Muscle layer of duodenum (tissue), 2 donors: ENCODE results near the gene ADARB1.

Source experiments
- H3K27ac ChIP-seq: one replicate; pipeline ENCODE4 v1.7.0; 2013; ENCODE audit warnings: mild to moderate bottlenecking, low read length
- H3K27me3 ChIP-seq: one replicate; pipeline ENCODE4 v1.7.0; 2013; ENCODE audit warnings: low read depth, mild to moderate bottlenecking, control low read depth, low read length
- H3K36me3 ChIP-seq, 2 donors: one replicate each; pipeline ENCODE4 v1.7.0; 2013; ENCODE audit warnings: low read length in 2 of 2, control low read depth in 1 of 2, mild to moderate bottlenecking in 1 of 2; ENCODE audit not compliant: insufficient read depth in 2 of 2, control insufficient read depth in 1 of 2
- H3K4me1 ChIP-seq, 2 donors: one replicate each; pipeline ENCODE4 v1.7.0; 2013; ENCODE audit warnings: low read length in 2 of 2, mild to moderate bottlenecking in 2 of 2, control low read depth in 1 of 2, moderate library complexity in 1 of 2; ENCODE audit not compliant: insufficient read depth in 2 of 2, control insufficient read depth in 1 of 2
- H3K4me3 ChIP-seq, 2 donors: one replicate each; pipeline ENCODE4 v1.7.0; 2013; ENCODE audit warnings: low read length in 2 of 2, low read depth in 1 of 2, mild to moderate bottlenecking in 1 of 2
- H3K9me3 ChIP-seq, 2 donors: one replicate each; pipeline ENCODE4 v1.7.0; 2013; ENCODE audit warnings: low read length in 2 of 2, control low read depth in 1 of 2, mild to moderate bottlenecking in 1 of 2; ENCODE audit not compliant: control insufficient read depth in 1 of 2
- donor health status: healthy.

Gene ADARB1

DNA sequence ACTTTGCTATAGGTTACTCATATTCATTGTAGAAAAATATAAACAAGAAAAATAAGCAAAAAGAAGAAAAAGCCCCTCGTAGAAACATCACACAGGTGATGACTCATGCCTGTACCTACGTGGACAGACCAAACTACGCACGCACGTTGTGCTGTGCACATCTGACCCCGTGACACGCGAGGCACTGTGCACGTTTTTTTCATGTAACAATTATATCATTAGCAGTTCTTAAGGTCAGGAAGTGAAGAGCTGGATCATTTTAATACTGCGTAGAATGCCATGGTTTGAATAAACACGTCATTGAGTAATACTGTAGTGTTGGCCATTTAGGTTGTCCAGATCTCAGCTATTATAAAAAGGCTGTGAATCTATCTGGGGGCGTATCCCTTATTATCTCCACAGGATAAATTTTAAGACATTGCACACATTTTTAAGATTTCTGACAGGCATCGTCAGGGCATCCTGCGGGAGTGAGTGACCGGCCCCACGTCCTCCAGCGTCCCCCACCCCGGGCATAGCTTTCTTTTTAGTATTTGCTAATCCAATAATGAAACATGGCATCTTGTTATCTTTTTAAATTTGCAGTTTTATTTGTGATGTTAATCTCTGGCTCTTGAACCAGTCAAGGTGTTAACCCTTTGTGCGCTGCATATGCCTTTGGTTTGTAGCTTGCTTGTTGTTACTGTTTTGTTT, 23.4 kb upstream of the ADARB1 start:
- no peaks in the 10 kb centered on the region for H3K4me1 ChIP-seq
- H3K27ac ChIP-seq = no peak overlapping the region
- H3K4me3 ChIP-seq = no peak overlapping the region

DNA sequence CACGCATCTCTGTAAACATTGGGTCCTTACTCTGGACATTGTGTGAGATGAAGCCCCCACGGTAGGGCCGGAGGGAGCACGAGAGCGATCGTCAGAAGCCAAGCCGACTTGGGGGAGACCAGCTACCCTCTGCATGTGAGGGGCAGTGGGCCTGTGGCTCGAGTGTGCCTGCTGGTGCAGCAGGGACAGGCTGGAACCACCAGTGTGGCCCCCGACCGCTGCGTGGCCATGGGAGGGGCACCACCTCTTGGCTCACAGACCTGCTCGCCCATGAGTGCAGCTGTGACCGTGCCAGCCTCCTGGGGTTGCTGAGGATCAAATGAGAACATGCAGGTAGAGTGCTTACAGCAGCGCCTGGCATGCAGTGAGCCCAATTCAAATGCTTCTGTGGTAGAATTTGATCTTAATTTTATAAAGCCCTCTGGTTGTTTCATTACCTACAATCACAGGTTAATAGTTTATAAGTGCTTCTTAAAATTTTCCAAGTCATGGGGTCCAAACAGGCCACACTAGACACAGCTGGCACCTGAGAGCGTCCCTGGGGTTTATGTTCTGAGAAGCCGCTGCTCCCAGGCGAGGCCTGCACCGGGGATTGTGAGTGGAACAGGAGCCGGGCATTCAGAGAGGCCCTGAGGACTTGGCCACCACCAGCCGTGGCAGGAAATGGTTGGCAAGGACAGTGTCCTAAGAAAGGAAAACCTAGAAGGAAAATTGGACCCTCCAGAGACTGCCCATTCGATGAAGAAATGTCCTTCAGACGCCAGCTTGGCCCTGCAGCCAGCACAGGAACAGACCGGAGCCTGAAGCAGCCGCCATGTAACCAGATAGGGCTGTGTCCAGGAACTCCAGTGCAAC, 22.6 kb upstream of the ADARB1 start:
- H3K27me3 ChIP-seq = peaks cover 4% of the 10 kb centered on the region
- H3K4me1 ChIP-seq = no peaks in the 10 kb centered on the region
- H3K4me3 ChIP-seq = no peak overlapping the region
- H3K36me3 ChIP-seq = no peaks in the 10 kb centered on the region
- H3K27ac ChIP-seq = no peak overlapping the region
- H3K9me3 ChIP-seq = peaks cover 0 to 5% of the 10 kb centered on the region in 2 donors

More for the DNA sequence above, 23.4 kb upstream of the ADARB1 start:
- Histone ChIP-seq H3K27me3 (peaks cover 4% of the 10 kb centered on the region), H3K9me3 (peaks cover 0 to 9% of the 10 kb centered on the region in 2 donors), H3K36me3 (no peaks in the 10 kb centered on the region)

DNA sequence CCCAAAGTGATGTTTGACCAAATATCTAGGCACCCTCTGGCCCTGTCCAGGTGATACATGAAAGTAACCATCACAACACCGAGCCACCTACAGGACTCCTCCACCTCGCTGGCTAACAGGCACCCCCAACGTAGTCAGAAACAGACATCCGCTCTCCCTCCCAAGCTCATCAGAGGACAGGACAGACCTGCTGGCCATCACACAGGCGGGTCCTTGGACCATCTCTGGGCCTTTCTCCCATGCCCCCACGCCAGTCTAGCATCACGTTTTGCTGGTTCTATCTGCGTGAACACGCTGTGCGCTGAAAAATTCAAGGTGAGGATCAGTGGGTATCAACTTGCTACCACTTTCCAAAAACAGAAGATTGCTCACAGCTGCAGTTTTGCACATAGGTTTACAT, 21.4 kb upstream of the ADARB1 start:
- Histone ChIP-seq H3K9me3 (no peaks in the 10 kb centered on the region), H3K4me1 (no peaks in the 10 kb centered on the region), H3K27me3 (peaks cover 4% of the 10 kb centered on the region), H3K36me3 (no peaks in the 10 kb centered on the region), H3K4me3 (no peak overlapping the region), H3K27ac (no peak overlapping the region)

DNA sequence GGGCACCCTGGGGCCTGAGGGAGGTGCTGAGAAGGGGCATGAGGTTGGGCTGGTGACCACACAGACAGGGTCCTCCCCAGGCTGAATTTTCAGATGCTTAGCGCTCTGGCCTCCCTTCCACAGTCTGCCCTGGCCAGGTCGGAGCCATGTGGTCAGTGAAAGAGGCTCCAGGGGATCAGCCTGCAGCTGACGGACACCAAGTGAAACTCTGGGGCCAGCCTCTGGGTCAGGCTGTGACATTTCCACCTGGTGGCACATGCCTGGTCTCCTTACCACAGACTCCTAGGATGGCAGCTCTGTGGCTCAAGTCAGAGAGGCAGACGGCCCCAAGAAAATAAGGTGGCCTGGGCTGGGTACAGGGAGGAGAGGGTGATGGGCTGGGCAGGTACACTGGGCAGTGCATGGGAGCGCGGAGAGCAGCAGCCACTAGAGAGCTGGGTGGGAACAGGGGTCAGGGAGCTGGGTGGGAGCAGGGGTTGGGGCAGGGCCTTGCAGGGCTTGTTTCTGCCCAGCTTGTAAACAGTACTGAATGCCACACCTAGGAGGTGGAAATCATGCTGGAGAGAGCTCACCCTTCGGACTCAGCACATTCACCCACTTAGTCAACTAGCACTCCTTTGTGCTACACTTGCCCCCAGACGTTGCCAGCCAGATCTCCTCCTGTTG, 20.7 kb upstream of the ADARB1 start:
- Histone ChIP-seq H3K4me1 (no peaks in the 10 kb centered on the region), H3K27ac (no peak overlapping the region), H3K27me3 (peaks cover 4% of the 10 kb centered on the region), H3K36me3 (no peaks in the 10 kb centered on the region), H3K9me3 (no peaks in the 10 kb centered on the region), H3K4me3 (no peak overlapping the region)

DNA sequence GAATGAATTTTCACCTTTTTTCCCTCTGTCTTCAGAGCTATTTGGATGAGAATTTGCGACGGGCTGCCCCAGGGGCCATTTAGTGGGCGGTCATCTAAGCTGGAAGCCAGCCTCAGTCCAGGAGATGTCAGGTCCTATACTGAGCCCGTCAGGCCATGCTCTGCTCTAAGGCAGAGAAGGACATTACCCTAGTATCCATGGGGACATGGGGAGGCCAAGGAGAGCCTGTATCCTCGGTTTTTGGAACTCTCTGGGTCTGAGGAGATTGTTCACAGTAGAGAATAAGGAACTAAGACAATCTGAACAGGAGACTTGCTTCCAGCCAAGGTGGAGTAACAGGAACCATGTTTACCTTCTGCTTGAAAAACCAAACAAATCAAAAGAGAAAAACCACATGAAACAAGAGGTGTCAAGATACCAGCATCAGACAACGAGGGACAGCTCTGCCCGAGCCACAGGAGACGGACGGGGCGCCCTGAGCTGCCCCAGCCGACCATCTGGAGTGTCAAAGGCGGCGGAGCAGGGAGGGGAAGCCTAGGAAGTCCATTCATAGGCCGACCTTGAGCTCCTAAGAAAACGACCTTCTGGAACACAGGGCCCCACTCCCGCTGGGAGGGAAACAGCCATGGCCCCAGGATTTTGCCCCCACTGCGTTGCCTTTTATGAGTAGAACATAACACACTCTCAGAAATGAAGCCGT, 20.0 kb upstream of the ADARB1 start:
- Histone ChIP-seq H3K27ac (no peak overlapping the region), H3K4me3 (no peak overlapping the region), H3K27me3 (peaks cover 4% of the 10 kb centered on the region), H3K4me1 (no peaks in the 10 kb centered on the region), H3K36me3 (no peaks in the 10 kb centered on the region), H3K9me3 (no peaks in the 10 kb centered on the region)

DNA sequence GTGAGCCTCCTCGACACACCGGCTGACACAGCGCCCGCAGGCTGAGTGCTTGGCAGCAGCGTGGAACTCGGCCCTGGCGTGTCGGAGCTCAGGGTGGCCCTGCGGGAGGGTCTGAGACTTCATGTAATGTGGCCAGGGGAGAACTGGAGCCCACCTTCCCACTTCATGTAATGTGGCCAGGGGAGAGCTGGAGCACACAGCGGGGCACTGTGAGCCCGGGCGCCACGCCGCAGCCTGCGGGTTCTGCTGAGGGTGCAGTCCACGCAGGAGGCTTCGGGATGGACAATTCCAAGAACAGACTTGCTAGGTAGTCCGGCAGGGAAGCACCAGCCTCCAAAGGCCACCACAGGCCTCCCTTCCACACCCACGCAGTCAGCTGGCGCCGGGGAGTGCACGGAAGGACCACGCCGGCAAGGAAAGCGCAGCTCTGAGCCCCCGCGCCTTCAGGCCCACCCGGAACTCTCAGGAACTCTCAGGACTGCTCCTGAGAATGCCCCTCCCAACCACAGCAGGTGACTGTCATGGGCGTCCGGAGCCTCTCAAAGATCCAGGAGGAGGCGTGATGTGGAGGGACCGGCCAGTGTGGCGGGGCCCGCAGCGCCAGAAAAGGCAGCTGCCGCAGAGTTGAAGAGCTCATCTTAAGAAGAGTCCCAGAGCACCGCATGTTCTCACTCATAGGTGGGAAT, 19.3 kb upstream of the ADARB1 start:
- Histone ChIP-seq H3K9me3 (no peaks in the 10 kb centered on the region), H3K36me3 (no peaks in the 10 kb centered on the region), H3K4me3 (no peak overlapping the region), H3K27ac (no peak overlapping the region), H3K4me1 (no peaks in the 10 kb centered on the region), H3K27me3 (peaks cover 4% of the 10 kb centered on the region)

DNA sequence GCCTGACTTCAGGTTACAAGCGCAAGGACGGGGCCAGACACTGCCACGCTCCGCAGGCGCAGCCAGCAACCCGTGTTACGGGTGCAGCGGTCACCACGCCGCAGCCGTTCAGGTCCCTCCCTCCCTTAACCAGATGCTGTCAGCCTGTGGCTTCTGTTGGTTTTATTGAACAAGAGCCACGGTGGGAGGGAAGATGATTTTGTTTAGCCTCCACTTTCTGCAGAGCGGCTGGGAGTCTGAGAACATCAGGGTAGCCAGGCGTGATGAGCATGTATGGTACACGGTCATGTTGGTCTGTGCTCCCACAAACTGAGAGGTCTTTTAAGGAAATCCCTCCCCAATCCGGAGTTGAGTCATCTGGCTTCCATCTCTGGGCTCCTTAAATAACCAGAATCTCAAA, 18.5 kb upstream of the ADARB1 start:
- Histone ChIP-seq H3K9me3 (no peaks in the 10 kb centered on the region), H3K4me3 (no peak overlapping the region), H3K27ac (no peak overlapping the region), H3K36me3 (no peaks in the 10 kb centered on the region), H3K27me3 (peaks cover 4% of the 10 kb centered on the region), H3K4me1 (no peaks in the 10 kb centered on the region)

DNA sequence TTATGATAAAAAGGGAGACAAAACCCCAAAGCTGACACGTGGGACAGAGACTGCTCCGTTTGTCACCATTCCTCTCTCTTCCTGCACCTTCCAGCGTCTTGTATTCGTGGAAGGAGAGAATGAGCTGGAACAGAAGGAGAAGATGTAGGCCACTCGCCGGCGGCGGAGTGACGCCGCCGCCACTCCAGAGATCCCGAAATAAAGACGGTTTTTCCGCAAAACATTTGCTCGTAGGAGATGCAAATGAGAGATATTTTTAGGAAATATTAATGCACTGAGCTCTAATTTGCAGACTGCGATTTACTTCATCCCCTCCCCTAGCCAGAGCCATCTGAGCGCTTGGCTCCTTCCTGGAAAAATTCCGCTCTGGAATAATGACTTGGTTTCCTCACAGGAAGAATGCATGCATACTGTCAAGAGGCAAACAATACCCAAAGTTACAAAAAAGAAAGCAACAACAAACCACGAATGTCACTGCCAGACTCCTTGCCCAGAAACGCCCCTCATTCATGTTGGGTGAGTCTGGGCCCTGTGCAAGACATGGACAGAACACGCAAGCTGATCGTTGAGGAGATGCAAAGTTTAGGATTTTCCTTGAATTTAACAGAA, 18.0 kb upstream of the ADARB1 start:
- Histone ChIP-seq H3K9me3 (no peaks in the 10 kb centered on the region), H3K27ac (no peak overlapping the region), H3K27me3 (peaks cover 4% of the 10 kb centered on the region), H3K36me3 (no peaks in the 10 kb centered on the region), H3K4me3 (no peak overlapping the region), H3K4me1 (no peaks in the 10 kb centered on the region)

DNA sequence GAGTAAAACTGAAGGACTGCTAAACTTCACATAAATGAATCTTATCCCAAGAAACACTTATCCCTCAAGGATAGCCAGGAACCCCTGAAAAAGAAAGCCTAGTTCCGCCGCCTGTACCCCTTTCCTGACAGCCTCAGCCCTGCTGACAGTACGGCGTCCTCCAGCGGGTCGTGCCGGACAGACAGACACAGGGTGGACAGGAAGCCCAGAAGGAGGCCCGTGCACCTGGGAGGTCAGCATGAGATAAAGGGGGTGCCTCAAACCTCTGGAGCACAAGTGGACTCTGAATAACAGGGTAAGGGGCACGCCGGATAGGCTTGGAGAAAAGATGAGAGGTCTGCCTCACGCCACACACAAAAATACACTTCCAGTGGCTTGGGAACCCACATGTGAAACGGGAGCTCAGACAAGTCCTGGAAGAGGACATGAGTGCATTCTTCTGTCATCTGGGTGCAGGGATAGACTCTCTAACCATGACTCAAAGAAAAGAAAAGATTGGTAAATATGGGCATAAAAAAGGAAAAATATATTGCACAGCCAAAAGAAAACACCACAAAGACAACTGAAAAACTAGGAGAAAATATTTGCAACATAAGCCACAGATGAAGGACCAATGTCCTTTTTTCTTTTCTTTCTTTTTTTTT, 17.3 kb upstream of the ADARB1 start:
- Histone ChIP-seq H3K27ac (no peak overlapping the region), H3K4me3 (no peak overlapping the region), H3K9me3 (no peaks in the 10 kb centered on the region)

DNA sequence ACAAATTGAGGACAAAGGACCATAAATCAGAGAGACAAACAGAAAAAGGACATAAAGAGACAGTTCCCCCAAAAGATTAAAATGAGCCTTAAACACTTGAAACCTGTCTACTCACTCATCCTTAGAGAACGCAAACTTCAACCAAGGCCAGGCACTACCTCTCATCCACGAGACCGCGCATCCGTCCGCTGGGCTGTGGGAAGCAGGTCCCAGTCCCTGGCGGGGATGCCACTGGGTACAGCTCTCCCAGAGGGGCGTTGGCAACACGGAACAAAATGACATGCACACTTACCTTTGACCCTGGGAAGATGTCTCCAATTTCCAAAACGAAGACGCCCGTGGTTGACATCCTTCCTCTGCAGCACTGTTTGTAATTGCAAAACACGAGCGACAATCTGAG, 16.5 kb upstream of the ADARB1 start:
- H3K27me3 ChIP-seq = peaks cover 4% of the 10 kb centered on the region
- H3K9me3 ChIP-seq = no peaks in the 10 kb centered on the region
- H3K4me3 ChIP-seq = no peak overlapping the region
- H3K36me3 ChIP-seq = no peaks in the 10 kb centered on the region
- no peak overlapping the region for H3K27ac ChIP-seq
- no peaks in the 10 kb centered on the region for H3K4me1 ChIP-seq

More for the DNA sequence above, 17.3 kb upstream of the ADARB1 start:
- Histone ChIP-seq H3K4me1 (no peaks in the 10 kb centered on the region), H3K36me3 (no peaks in the 10 kb centered on the region), H3K27me3 (peaks cover 4% of the 10 kb centered on the region)
